PC-9 (cell line): ENCODE measurements around the gene TUBA3D.
"Not testable (repeated sequence)": the region's sequence is repeated elsewhere in the genome, so short reads cannot be mapped to it uniquely, and the experiment has no call there.

Experiments used
- EZH2 ChIP-seq: fragments of 200-600 bp; sonication (generic); IDR thresholded peaks from 2 replicates; pipeline ENCODE4 v1.8.0; 2017; ENCODE audit warnings: antibody characterized with exemption, low read depth
- TF ChIP-seq, protein P1 (sequence below): fragments of 200-600 bp; sonication (generic); conservative IDR thresholded peaks from 2 replicates; pipeline ENCODE4 v1.6.1; 2017; ENCODE audit warnings: mixed run types, antibody characterized with exemption, mild to moderate bottlenecking, moderate library complexity

- TF ChIP-seq, protein P1, sequence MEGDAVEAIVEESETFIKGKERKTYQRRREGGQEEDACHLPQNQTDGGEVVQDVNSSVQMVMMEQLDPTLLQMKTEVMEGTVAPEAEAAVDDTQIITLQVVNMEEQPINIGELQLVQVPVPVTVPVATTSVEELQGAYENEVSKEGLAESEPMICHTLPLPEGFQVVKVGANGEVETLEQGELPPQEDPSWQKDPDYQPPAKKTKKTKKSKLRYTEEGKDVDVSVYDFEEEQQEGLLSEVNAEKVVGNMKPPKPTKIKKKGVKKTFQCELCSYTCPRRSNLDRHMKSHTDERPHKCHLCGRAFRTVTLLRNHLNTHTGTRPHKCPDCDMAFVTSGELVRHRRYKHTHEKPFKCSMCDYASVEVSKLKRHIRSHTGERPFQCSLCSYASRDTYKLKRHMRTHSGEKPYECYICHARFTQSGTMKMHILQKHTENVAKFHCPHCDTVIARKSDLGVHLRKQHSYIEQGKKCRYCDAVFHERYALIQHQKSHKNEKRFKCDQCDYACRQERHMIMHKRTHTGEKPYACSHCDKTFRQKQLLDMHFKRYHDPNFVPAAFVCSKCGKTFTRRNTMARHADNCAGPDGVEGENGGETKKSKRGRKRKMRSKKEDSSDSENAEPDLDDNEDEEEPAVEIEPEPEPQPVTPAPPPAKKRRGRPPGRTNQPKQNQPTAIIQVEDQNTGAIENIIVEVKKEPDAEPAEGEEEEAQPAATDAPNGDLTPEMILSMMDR = not testable (repeated sequence)
- TF ChIP-seq EZH2 = not testable (repeated sequence)
Observed at GRCh38 chr2:131484906-131485460, 9.1 kb downstream of the TUBA3D start.
